Measurements from ENCODE around the gene SLC13A2.

Gene SLC13A2

GRCh38 chr17:28536532-28537218 lies 63.2 kb downstream of the SLC13A2 start:
- FAIRE-seq = no peak
- no peak for DNase-seq (ENCODE audit: insufficient read length, low spot score)
- no peak for TF ChIP-seq POLR2A (IDR thresholded peaks at IDR 0.05; ENCODE audit: low read depth, low read length)

DNA sequence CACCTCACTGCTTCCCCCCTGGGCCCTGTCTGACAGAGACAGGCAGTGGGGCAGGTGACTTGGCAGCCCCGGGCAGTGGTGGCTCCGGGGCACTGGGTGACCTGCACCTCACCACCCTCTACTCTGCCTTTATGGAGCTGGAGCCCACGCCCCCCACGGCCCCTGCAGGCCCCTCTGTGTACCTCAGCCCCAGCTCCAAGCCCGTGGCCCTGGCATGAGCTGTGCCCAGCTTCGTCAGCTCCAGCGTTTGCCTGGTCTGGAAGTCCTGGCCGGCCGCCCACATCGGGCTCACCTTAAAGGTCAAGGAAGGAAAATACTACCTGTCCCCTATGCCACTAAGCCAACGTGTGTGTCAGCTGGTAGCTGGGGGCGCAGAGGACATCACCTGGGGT lies 63.8 kb downstream of the SLC13A2 start:
- FAIRE-seq = no peak
- DNase-seq (ENCODE audit: insufficient read length, low spot score) = no peak
- TF ChIP-seq POLR2A (IDR thresholded peaks at IDR 0.05; ENCODE audit: low read depth, low read length) = no peak

DNA sequence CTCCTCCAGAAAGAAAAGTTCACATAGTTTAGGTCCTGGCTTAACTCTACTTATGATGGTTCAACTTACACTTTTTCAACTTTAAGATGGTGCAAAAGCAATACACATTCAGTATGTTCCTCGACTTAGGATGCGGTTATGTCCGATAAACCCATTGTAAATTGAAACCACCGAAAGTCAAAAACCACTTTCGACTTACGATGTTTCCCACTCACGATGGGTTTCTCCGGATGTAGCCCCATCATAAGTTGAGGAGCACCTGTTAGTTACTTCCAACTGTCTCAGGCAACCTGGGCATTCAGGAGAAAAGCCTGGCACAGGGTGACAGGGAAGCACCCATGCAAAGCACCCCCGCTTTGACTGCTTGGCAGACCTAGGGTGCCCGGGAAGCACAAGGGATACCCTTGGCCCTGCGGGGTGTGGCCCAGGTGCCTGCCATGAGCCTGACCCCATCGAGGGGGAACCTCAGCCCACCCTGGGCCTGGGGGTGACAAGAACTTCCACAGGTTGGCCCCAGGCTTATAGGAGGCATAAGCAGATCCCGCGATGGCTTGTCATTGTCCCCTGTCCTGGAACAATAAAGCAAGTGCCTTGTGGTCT lies 65.0 kb downstream of the SLC13A2 start:
- no peak for TF ChIP-seq POLR2A (IDR thresholded peaks at IDR 0.05; ENCODE audit: low read depth, low read length)
- no peak for FAIRE-seq

GRCh38 chr17:28540231-28540630 lies 66.8 kb downstream of the SLC13A2 start:
- DNase-seq (ENCODE audit: insufficient read length, low spot score) = no peak
- TF ChIP-seq POLR2A (IDR thresholded peaks at IDR 0.05; ENCODE audit: low read depth, low read length) = no peak
- FAIRE-seq = no peak

More for the DNA sequence above, 65.0 kb downstream of the SLC13A2 start:
- DNase-seq (ENCODE audit: insufficient read length, low spot score) = no peak

- no peak for TF ChIP-seq POLR2A (IDR thresholded peaks at IDR 0.05; ENCODE audit: low read depth, low read length)
- no peak for DNase-seq (ENCODE audit: insufficient read length, low spot score)
- FAIRE-seq = no peak
These were observed 68.0 kb downstream of the SLC13A2 start for GRCh38 chr17:28541439-28541838.

DNA sequence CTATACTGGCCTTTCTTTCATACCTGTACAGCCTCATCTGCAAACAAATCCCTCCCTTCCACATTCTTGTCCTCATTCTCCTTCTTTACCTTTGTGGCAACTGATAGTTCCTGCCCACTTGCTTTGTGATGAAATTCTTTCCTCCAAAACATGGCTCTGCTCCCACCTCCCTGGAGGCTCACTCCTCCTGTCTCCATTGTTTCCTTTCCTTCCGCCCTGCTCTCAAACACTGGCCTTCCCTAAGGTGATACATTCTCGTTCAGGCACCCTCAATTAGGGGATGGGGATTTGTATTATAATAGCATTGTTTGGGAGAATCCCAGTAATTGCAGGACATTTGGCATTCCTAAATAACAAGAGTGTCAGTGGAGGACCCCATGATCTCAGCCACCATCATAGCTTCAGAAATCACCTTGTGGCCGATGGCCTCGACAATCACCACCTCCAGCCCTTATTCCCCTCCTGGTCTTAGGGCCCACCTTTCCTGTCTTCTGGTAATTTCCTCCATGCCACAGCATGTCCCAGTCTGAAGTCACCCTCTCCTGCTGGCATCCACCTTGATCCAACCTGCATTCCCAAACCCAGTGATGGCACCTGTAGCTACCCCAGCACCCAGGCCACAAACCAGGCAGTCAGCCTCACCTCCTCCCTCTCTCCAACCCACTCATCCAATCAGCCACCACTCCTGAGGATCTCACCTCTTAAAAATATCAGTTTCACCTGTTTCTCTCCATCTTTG lies 71.1 kb downstream of the SLC13A2 start:
- FAIRE-seq (no peak), DNase-seq (ENCODE audit: insufficient read length, low spot score) (no peak)
- no peak for TF ChIP-seq POLR2A (IDR thresholded peaks at IDR 0.05; ENCODE audit: low read depth, low read length)

DNA sequence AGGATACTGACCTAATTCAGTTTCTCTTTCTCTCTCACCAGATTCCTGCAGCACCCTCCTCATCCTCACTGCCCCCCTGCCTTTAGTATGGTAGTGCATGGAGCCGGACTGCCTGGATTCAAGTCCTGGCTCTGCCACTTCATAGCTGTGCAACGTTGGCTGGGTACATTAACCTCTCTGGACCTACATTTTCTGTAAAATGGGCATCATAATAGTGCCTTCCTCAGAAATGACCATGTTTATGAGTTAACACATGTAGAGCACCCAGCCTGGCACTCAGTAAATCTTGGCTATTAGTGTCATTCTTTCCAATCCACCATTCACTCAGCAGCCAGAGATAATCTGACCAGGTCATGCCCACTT lies 71.7 kb downstream of the SLC13A2 start:
- DNase-seq (ENCODE audit: insufficient read length, low spot score) (no peak), FAIRE-seq (no peak)
- no peak for TF ChIP-seq POLR2A (IDR thresholded peaks at IDR 0.05; ENCODE audit: low read depth, low read length)

DNA sequence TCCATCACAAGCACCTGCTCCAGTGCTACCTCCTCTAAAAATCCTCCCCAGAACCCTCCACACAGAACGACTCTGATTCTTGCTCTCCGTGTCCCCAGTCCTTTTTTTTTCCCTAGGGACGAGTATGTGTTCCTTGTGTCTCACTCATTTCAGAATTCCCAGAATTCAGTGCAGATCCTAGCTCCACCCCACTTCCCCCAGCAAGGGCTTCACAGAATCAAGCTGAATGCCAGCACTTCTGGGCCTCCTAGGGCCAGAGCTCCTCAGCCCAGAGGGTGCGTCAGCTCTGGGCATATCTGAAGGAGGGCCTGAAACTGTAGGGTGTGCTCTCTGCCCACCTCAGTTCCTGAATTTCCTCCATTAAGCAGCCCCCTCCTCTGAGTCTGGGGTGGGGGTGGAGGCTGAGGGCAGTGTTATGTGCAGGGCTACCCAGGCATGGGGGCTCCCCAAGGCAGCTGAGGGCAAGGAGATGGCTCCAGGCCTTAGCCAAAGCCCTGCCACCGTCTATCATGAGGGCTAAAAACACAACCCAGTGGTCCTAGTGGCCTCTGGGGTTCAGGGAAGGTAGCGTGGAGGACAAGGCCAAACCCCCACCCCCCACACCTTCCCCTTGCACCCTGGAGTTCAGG lies 72.5 kb downstream of the SLC13A2 start:
- peak; percentile 47 for DNase-seq (ENCODE audit: insufficient read length, low spot score)
- no peak for FAIRE-seq
- no peak for TF ChIP-seq POLR2A (IDR thresholded peaks at IDR 0.05; ENCODE audit: low read depth, low read length)

DNA sequence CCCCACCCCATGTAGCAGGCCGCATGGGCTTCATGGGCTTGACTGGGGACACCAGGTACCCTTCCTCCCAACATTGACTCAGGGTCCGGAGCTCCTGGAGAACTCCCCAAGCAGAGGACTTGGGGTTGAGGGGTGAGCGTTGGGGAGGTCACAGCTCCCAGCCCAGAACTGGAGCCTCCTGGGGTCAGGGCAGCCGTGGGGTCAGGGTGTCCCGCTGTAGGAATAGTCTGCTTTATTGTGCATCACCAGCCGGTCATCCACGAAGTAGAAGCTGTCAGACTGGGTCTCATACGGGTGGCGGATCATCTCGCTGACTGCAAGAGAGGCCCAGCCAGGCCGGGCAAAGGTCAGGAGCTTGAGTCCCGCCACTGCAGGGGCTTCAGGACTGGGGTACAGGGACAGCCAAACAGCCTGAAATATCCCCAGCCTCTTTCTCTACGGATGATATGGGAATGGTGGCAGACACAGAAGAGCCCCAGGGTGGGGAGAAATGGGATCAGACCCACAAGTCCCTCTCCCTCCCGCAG lies 73.7 kb downstream of the SLC13A2 start:
- DNase-seq (ENCODE audit: insufficient read length, low spot score) = no peak
- no peak for FAIRE-seq
- no peak for TF ChIP-seq POLR2A (IDR thresholded peaks at IDR 0.05; ENCODE audit: low read depth, low read length)

All from H54 (cell line).